Left lung (tissue), 10 donors: ENCODE results near the gene MMP24. TPM values are rescaled to one million over a fixed set of nuclear protein-coding genes. Genes with fewer than 3 reads are reported as not detected.

ENCODE experiments used
- ATAC-seq: fragments of 200-7000 bp; cut with Tn5 transposase; one replicate; pipeline ENCODE4 v1.9.1; 2020; ENCODE audit warnings: moderate library complexity
- DNase-seq, 4 donors: peaks; one replicate each; pipeline ENCODE4 v3.0.0-alpha.2; 2013 to 2020
- H3K27ac ChIP-seq, 2 donors: fragments of 200-600 bp; sonication (generic) in 1 of 2; one replicate each; pipeline versions ENCODE4 v1.5.0 to v1.8.0; 2020 to 2021
- H3K27me3 ChIP-seq, 2 donors: fragments of 200-600 bp; sonication (generic) in 1 of 2; one replicate each; pipeline versions ENCODE4 v1.5.0 to v1.8.0; 2020 to 2021
- H3K36me3 ChIP-seq, 2 donors: fragments of 200-600 bp; sonication (generic) in 1 of 2; one replicate each; pipeline versions ENCODE4 v1.5.0 to v1.8.0; 2020 to 2021
- H3K4me1 ChIP-seq, 2 donors: fragments of 200-600 bp; one replicate each; pipeline ENCODE4 v1.8.0; 2021
- H3K4me3 ChIP-seq, 2 donors: fragments of 200-600 bp; sonication (generic) in 1 of 2; one replicate each; pipeline versions ENCODE4 v1.5.0 to v1.8.0; 2020 to 2021; ENCODE audit warnings: mild to moderate bottlenecking in 1 of 2
- H3K9me3 ChIP-seq, 2 donors: fragments of 200-600 bp; sonication (generic) in 1 of 2; one replicate each; pipeline versions ENCODE4 v1.5.0 to v1.8.0; 2020 to 2021
- CTCF ChIP-seq, 2 donors: fragments of 200-600 bp; sonication (generic) in 1 of 2; IDR thresholded peaks; one replicate each; pipeline versions ENCODE4 v1.5.0 to v1.8.0; 2021; ENCODE audit warnings: antibody characterized with exemption in 2 of 2
- intact Hi-C, 2 donors: fragments of 100-400 bp; cut with DNase I; formaldehyde crosslinking; loops; one replicate each; pipeline versions ENCODE4 v1.11.2 to v1.14.2; 2022
- polyA plus RNA-seq, 6 donors: library from polyadenylated mRNA; unstranded; fragments of 120-200 nt; gene quantifications; one replicate each; pipeline ENCODE4 v1.2.1, GENCODE V29; 2013; ENCODE audit not compliant: insufficient read length in 6 of 6
- total RNA-seq, 2 donors: library from RNA; stranded (reverse); fragmentation: NEBNext Ultra II Directional; extraction: Animal tissue kit (Norgen Biotek cat#: 25700); gene quantifications; one replicate each; pipeline ENCODE4 v1.2.1, GENCODE V29; 2021
- donor health status: DM: no; HTN: yes; CAD: no.
- donor health status: DM: no; HTN: no; CAD: no.

MMP24 gene
- total and polyA plus RNA-seq, 8 donors: 1.3 to 24.9 (median 1.9) TPM

- H3K36me3 ChIP-seq: no peaks in the 10 kb centered on the region
- no peaks in the 10 kb centered on the region for H3K4me1 ChIP-seq
- H3K9me3 ChIP-seq: no peaks in the 10 kb centered on the region
- no peak for TF ChIP-seq CTCF (IDR thresholded peaks at IDR 0.05)
- no peak overlapping the region for H3K27ac ChIP-seq
- intact Hi-C loops: no loop called here
- DNase-seq: no peak
- ATAC-seq: no peak
- no peak overlapping the region for H3K4me3 ChIP-seq
- peaks cover 0 to 52% of the 10 kb centered on the region in 2 donors for H3K27me3 ChIP-seq
Measured at GRCh38 chr20:35296101-35296554, 69.6 kb downstream of the MMP24 start.

- no peak overlapping the region for H3K27ac ChIP-seq
- no peak for TF ChIP-seq CTCF (IDR thresholded peaks at IDR 0.05)
- peaks cover 0 to 45% of the 10 kb centered on the region in 2 donors for H3K27me3 ChIP-seq
- no peaks in the 10 kb centered on the region for H3K36me3 ChIP-seq
- no peak for DNase-seq
- ATAC-seq: peak; percentile 10
- H3K4me1 ChIP-seq: no peaks in the 10 kb centered on the region
- intact Hi-C loops: no loop called here
- no peak overlapping the region for H3K4me3 ChIP-seq
- no peaks in the 10 kb centered on the region for H3K9me3 ChIP-seq
Measured at GRCh38 chr20:35297155-35297554, 70.7 kb downstream of the MMP24 start.

DNA sequence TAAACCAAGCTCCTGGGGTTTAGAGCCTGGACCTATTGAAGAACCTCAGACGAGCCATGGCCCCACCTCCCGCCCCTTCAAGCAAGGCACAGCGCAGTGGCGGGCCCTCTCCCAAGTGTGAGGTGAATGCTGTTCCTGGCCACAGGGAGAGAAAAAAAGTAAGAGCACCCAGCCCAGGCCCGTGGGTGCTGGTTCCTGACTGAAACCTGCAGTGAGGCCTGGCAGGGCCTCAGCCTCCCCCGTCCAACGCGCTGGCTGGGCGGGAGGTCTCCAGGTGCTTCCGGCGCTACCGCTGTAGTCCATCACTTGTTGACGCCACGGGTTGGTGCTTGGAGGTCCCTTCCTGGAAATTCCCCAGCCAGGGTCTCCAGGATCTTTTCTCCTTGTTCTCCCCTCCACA, 71.2 kb downstream of the MMP24 start:
- TF ChIP-seq CTCF (IDR thresholded peaks at IDR 0.05): no peak
- DNase-seq: peak in 1 of 4 donors; percentile 52
- Histone ChIP-seq H3K36me3 (no peaks in the 10 kb centered on the region), H3K4me3 (no peak overlapping the region), H3K27me3 (peaks cover 0 to 39% of the 10 kb centered on the region in 2 donors), H3K4me1 (no peaks in the 10 kb centered on the region), H3K9me3 (no peaks in the 10 kb centered on the region), H3K27ac (no peak overlapping the region)
- ATAC-seq: no peak
- intact Hi-C loops: no loop called here

DNA sequence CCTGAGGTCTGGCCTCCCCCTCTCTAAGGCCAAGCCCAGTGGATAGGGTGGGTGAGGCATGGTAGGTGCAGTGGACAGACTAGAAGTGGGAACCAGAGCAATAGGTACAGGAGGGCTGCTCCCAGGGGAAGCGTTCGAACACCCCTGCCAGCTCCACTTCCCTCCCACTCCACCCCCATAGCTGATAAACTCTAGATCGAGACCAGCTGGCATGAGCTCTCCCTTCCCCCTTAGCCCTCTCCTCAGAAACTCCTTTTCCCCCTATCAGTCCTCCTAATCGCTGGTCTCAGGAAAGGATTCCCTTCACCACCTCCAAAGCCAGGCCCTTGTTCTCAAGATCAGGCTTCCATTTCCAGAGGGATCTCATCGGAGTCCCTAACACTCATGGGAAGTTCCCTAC, 71.8 kb downstream of the MMP24 start:
- intact Hi-C loops: no loop called here
- Histone ChIP-seq H3K9me3 (no peaks in the 10 kb centered on the region), H3K4me3 (no peak overlapping the region), H3K27me3 (peaks cover 0 to 34% of the 10 kb centered on the region in 2 donors), H3K4me1 (no peaks in the 10 kb centered on the region), H3K27ac (no peak overlapping the region), H3K36me3 (no peaks in the 10 kb centered on the region)
- DNase-seq: no peak
- ATAC-seq: no peak
- TF ChIP-seq CTCF (IDR thresholded peaks at IDR 0.05): no peak

DNA sequence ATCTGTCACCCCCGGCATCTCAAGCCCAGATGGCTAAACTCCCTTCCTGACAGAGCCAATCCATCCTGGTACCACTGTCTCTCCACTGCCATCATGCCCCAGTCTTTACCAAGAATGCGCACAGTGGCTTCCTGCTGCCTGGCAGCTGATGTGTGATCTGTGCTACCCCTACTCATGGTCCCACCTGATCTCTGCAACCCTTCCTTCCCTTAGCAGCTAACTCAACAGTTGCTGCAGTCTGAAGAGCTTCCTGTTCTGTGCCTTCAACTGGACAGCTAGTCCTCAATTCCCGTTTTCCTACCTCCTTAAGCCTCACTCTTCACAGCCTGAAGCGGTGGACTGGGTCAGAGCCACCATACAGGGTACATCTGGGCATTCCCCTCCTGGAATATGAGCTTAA, 73.3 kb downstream of the MMP24 start:
- intact Hi-C loops: loop anchor here in 1 of 2 donors (5.0 kb wide), 1 partner anchor 148 kb away; no protein-coding TSS in a partner anchor
- Histone ChIP-seq H3K4me3 (no peak overlapping the region), H3K27ac (no peak overlapping the region), H3K4me1 (peaks cover 0 to 8% of the 10 kb centered on the region in 2 donors), H3K9me3 (no peaks in the 10 kb centered on the region), H3K27me3 (peaks cover 0 to 18% of the 10 kb centered on the region in 2 donors), H3K36me3 (no peaks in the 10 kb centered on the region)
- ATAC-seq (no peak), DNase-seq (no peak)
- TF ChIP-seq CTCF (IDR thresholded peaks at IDR 0.05): no peak
